GM19351 (cell line): ENCODE data around the gene GDE1.
A peak's percentile ranks its signal among the peaks of the same experiment; 100 is the strongest.

Experiments
- ATAC-seq: cut with Tn5 transposase; IDR thresholded peaks from one replicate; pipeline ENCODE4 v1.9.1; 2021; ENCODE audit warnings: mild to moderate bottlenecking, moderate library complexity; ENCODE audit not compliant: unreplicated experiment

The GDE1 gene

GRCh38 chr16:19524616-19525384 is 2.9 kb upstream of the GDE1 start:
- no peak for ATAC-seq

- ATAC-seq = no peak
Measured at GRCh38 chr16:19524356-19524615, 2.4 kb upstream of the GDE1 start.

- peak; percentile 73 for ATAC-seq
Measured at GRCh38 chr16:19523559-19524355, 1.9 kb upstream of the GDE1 start, which contains the start of gene CCP110. Gene CCP110 (plus strand): TSS chr16:19523942. CDS start chr16:19527882, 3,940 bp downstream.

- ATAC-seq = no peak
Measured at GRCh38 chr16:19523184-19523558, 1.3 kb upstream of the GDE1 start.

GRCh38 chr16:19522760-19523159 is 862 bp upstream of the GDE1 start:
- no peak for ATAC-seq

GRCh38 chr16:19522397-19522732 is 467 bp upstream of the GDE1 start:
- ATAC-seq = no peak

GRCh38 chr16:19520861-19521331 is 1.0 kb downstream of the GDE1 start:
- no peak for ATAC-seq

- ATAC-seq = no peak
Measured at GRCh38 chr16:19518388-19518787, 3.5 kb downstream of the GDE1 start.

GRCh38 chr16:19517424-19518089 is 4.3 kb downstream of the GDE1 start:
- ATAC-seq = no peak

- no peak for ATAC-seq
Measured at GRCh38 chr16:19515757-19516156, 6.1 kb downstream of the GDE1 start.

GRCh38 chr16:19513377-19514053 is 8.4 kb downstream of the GDE1 start:
- no peak for ATAC-seq

GRCh38 chr16:19512297-19512696 is 9.6 kb downstream of the GDE1 start:
- no peak for ATAC-seq

- no peak for ATAC-seq
Measured at GRCh38 chr16:19507867-19508266, 14.0 kb downstream of the GDE1 start.

GRCh38 chr16:19506965-19507364 is 14.9 kb downstream of the GDE1 start:
- no peak for ATAC-seq

- no peak for ATAC-seq
Measured at GRCh38 chr16:19505600-19506303, 16.1 kb downstream of the GDE1 start.

GRCh38 chr16:19503461-19504075 is 18.3 kb downstream of the GDE1 start:
- ATAC-seq = no peak

- no peak for ATAC-seq
Measured at GRCh38 chr16:19502395-19503131, 19.3 kb downstream of the GDE1 start.

- ATAC-seq = no peak
Measured at GRCh38 chr16:19499481-19499880, 22.4 kb downstream of the GDE1 start.

- no peak for ATAC-seq
Measured at GRCh38 chr16:19499006-19499405, 22.9 kb downstream of the GDE1 start.

- ATAC-seq = no peak
Measured at GRCh38 chr16:19497176-19497575, 24.7 kb downstream of the GDE1 start.
